K562 (cell line): ENCODE results near the gene ABCF2. TPM values are rescaled to one million over a fixed set of nuclear protein-coding genes. Genes with fewer than 3 reads are reported as not detected.
A peak's percentile ranks its signal among the peaks of the same experiment; 100 is the strongest.

Experiments used
- CEBPB ChIP-seq: fragments of 450-650 bp; IDR thresholded peaks from 2 replicates; pipeline ENCODE4 v1.6.1; 2016; ENCODE audit warnings: missing genetic modification characterization, missing compliant biosample characterization
- REST ChIP-seq, 2 experiments: fragments of 450-650 bp; formaldehyde crosslinking in 1 of 2; IDR thresholded peaks; 2 replicates each; pipeline versions ENCODE4 v1.4.0 to v1.6.1; 2014 to 2020; ENCODE audit warnings: mild to moderate bottlenecking in 2 of 2, borderline replicate concordance in 1 of 2, low read depth in 1 of 2
- polyA plus RNA-seq, 8 experiments: library from polyadenylated mRNA; depleted of rRNA in 4 of 8; stranded (reverse) in 5 of 8; unstranded in 3 of 8; fragments of >200 nt; fragmentation: Nextera tagmentation in 2 of 8; fragmentation: Illumina TruSeq in 1 of 8; extraction: Ambion mirVana in 2 of 8; extraction: Trizol in 1 of 8; gene quantifications; 2 replicates each; pipeline versions ENCODE4 v1.2.1 to v1.2.3, GENCODE V29; 2011 to 2014; ENCODE audit warnings: inconsistent platforms in 1 of 8, missing spikeins in 1 of 8
- total RNA-seq, 7 experiments: library from RNA; depleted of rRNA in 6 of 7; stranded (reverse); fragments of >200 nt in 6 of 7; fragmentation: Illumina TruSeq in 2 of 7; extraction: Trizol in 2 of 7; gene quantifications; 2 replicates each; pipeline versions ENCODE4 v1.2.1 to v1.2.3, GENCODE V29; 2011 to 2021; ENCODE audit warnings: low replicate concordance in 1 of 7

ABCF2 gene
- total and polyA plus RNA-seq, 9 of the 15 experiments (the other 6 are each of a cell fraction or from before 2014, with no cell fraction given): 62.1 to 224 (median 113) TPM

- TF ChIP-seq REST (IDR thresholded peaks at IDR 0.05; ENCODE audit: borderline replicate concordance): peak; percentile 23; the same call in 1 of the 2 replicates
- TF ChIP-seq REST (CRISPR knock-in tag; IDR thresholded peaks at IDR 0.05; ENCODE audit: low read depth): no peak
- peak; percentile 42; the same call in 1 of the 2 replicates for TF ChIP-seq CEBPB (tag)
- TF ChIP-seq, all 486 proteins: peak for 7
These were observed 31.2 kb downstream of the ABCF2 start (continued) for GRCh38 chr7:151195616-151196450.
